CD14-positive monocyte (primary cell): ENCODE results near the gene MLLT3. TPM values are rescaled to one million over a fixed set of nuclear protein-coding genes. Genes with fewer than 3 reads are reported as not detected.

Experiments
- DNase-seq, 3 donors: peaks; one replicate each; pipeline ENCODE4 v3.0.0-alpha.2; 2011 to 2022
- H2AFZ ChIP-seq: 2 replicates; pipeline ENCODE4 v1.6.0; 2012; ENCODE audit warnings: mild to moderate bottlenecking, low read depth, low read length, inconsistent platforms; ENCODE audit not compliant: insufficient read depth, poor library complexity, severe bottlenecking
- H3K27ac ChIP-seq, 2 donors: 1 replicate in 1 of 2; 2 replicates in 1 of 2; pipeline ENCODE4 v1.5.1; 2012 to 2013; ENCODE audit warnings: low read length in 2 of 2, control low read depth in 1 of 2, inconsistent platforms in 1 of 2, low read depth in 1 of 2, mild to moderate bottlenecking in 1 of 2
- H3K27me3 ChIP-seq, 2 donors: one replicate each; pipeline versions ENCODE4 v1.6.0 to v1.6.1; 2011 to 2013; ENCODE audit warnings: low read length in 2 of 2; ENCODE audit not compliant: control insufficient read depth in 2 of 2, insufficient read depth in 2 of 2
- H3K36me3 ChIP-seq, 2 donors: replicated peaks in 1 of 2; 1 replicate in 1 of 2; 2 replicates in 1 of 2; pipeline versions ENCODE4 v1.5.1 to v1.6.1; 2012 to 2013; ENCODE audit warnings: low read length in 2 of 2, control low read depth in 1 of 2, inconsistent platforms in 1 of 2, mild to moderate bottlenecking in 1 of 2; ENCODE audit not compliant: insufficient read depth in 2 of 2, control insufficient read depth in 1 of 2
- H3K4me1 ChIP-seq, 2 donors: 1 replicate in 1 of 2; 2 replicates in 1 of 2; pipeline versions ENCODE4 v1.5.1 to v1.6.1; 2012 to 2013; ENCODE audit warnings: low read length in 2 of 2, control low read depth in 1 of 2, inconsistent platforms in 1 of 2, mild to moderate bottlenecking in 1 of 2, moderate library complexity in 1 of 2; ENCODE audit not compliant: insufficient read depth in 2 of 2, control insufficient read depth in 1 of 2
- H3K4me2 ChIP-seq: replicated peaks from 2 replicates; pipeline ENCODE3; 2012; ENCODE audit warnings: low read length, moderate library complexity, mild to moderate bottlenecking; ENCODE audit not compliant: poor library complexity, severe bottlenecking; ENCODE audit errors: extremely low read depth
- H3K4me3 ChIP-seq, 3 experiments: fragments of 200-600 bp in 1 of 3; sonication (generic) in 1 of 3; replicated peaks in 1 of 3; 1 replicate in 2 of 3; 2 replicates in 1 of 3; pipeline ENCODE4 v1.5.1; 2011 to 2013; ENCODE audit warnings: low read length in 3 of 3, mild to moderate bottlenecking in 3 of 3, control low read depth in 2 of 3, low read depth in 2 of 3, inconsistent platforms in 1 of 3, moderate library complexity in 1 of 3
- H3K79me2 ChIP-seq: 2 replicates; pipeline ENCODE4 v1.6.0; 2012; ENCODE audit warnings: mild to moderate bottlenecking, control low read depth, inconsistent platforms, low read length, moderate library complexity; ENCODE audit not compliant: insufficient read depth
- H3K9ac ChIP-seq: 2 replicates; pipeline ENCODE4 v1.6.0; 2017; ENCODE audit warnings: low read length, mild to moderate bottlenecking; ENCODE audit not compliant: insufficient read depth, poor library complexity, severe bottlenecking
- H3K9me3 ChIP-seq, 2 donors: replicated peaks in 1 of 2; 1 replicate in 1 of 2; 2 replicates in 1 of 2; pipeline versions ENCODE4 v1.5.1 to v1.6.1; 2012 to 2013; ENCODE audit warnings: low read length in 2 of 2, control low read depth in 1 of 2; ENCODE audit not compliant: control insufficient read depth in 1 of 2, insufficient read depth in 1 of 2
- H4K20me1 ChIP-seq: 2 replicates; pipeline ENCODE4 v1.6.0; 2012; ENCODE audit warnings: mild to moderate bottlenecking, low read length, control low read depth, moderate library complexity; ENCODE audit not compliant: insufficient read depth
- H3K27ac Mint-ChIP-seq, 7 donors: one replicate each; pipeline ENCODE4 v1.8.0; 2020; ENCODE audit warnings: mild to moderate bottlenecking in 7 of 7, mixed read lengths in 7 of 7, moderate library complexity in 6 of 7, inconsistent platforms in 2 of 7
- H3K27me3 Mint-ChIP-seq, 3 donors: one replicate each; pipeline ENCODE4 v1.8.0; 2021 to 2022; ENCODE audit warnings: low read depth in 3 of 3, mild to moderate bottlenecking in 3 of 3, mixed read lengths in 3 of 3, moderate library complexity in 3 of 3, inconsistent platforms in 1 of 3
- H3K36me3 Mint-ChIP-seq, 2 donors: one replicate each; pipeline ENCODE4 v1.8.0; 2020; ENCODE audit warnings: mixed read lengths in 2 of 2, inconsistent platforms in 1 of 2, mild to moderate bottlenecking in 1 of 2
- H3K4me1 Mint-ChIP-seq: one replicate; pipeline ENCODE4 v1.8.0; 2020; ENCODE audit warnings: mild to moderate bottlenecking, mixed read lengths
- H3K4me3 Mint-ChIP-seq, 2 donors: one replicate each; pipeline ENCODE4 v1.8.0; 2020; ENCODE audit warnings: mild to moderate bottlenecking in 2 of 2, mixed read lengths in 2 of 2, moderate library complexity in 1 of 2
- H3K9me3 Mint-ChIP-seq, 7 donors: one replicate each; pipeline ENCODE4 v1.8.0; 2020 to 2022; ENCODE audit warnings: mixed read lengths in 7 of 7, mild to moderate bottlenecking in 6 of 7, moderate library complexity in 6 of 7, inconsistent platforms in 2 of 7
- CTCF ChIP-seq: fragments of 200-600 bp; IDR thresholded peaks from one replicate; pipeline ENCODE4 v1.8.0; 2022; ENCODE audit warnings: antibody characterized with exemption, mild to moderate bottlenecking
- WGBS: methylation state at CpG from one replicate; pipeline ENCODE4 v1.1.5; 2013; ENCODE audit warnings: missing lambda C conversion rate; ENCODE audit not compliant: insufficient coverage; 5-methylcytosine and 5-hydroxymethylcytosine counted together
- intact Hi-C, 2 donors: fragments of 100-400 bp; cut with micrococcal nuclease; formaldehyde crosslinking; loops; one replicate each; pipeline versions ENCODE4 v1.15.0 to v1.15.1; 2023
- polyA plus RNA-seq, 3 donors: library from polyadenylated mRNA; depleted of rRNA in 1 of 3; unstranded in 2 of 3; stranded (reverse) in 1 of 3; fragments of 300-500 nt in 2 of 3; fragments of >200 nt in 1 of 3; fragmentation: Illumina TruSeq in 2 of 3; gene quantifications; 1 replicate in 2 of 3; 2 replicates in 1 of 3; pipeline ENCODE4 v1.2.3, GENCODE V29; 2012 to 2021

The MLLT3 gene
- polyA plus RNA-seq, 3 donors = 0.81 to 2.3 (median 1.5) TPM

GRCh38 chr9:20426019-20426418 lies 196.3 kb downstream of the MLLT3 start:
- Histone ChIP-seq H4K20me1 (no peaks in the 10 kb centered on the region), H3K9me3 (no peaks in the 10 kb centered on the region), H3K4me3 (no peak overlapping the region), H3K27ac (no peak overlapping the region), H3K4me2 (no peak overlapping the region), H3K27me3 (no peaks in the 10 kb centered on the region), H2AFZ (no peak overlapping the region), H3K4me1 (no peaks in the 10 kb centered on the region), H3K9ac (no peak overlapping the region), H3K36me3 (no peaks in the 10 kb centered on the region), H3K79me2 (no peaks in the 10 kb centered on the region)
- peaks cover 0 to 2% (median 0%) of the 10 kb centered on the region in 3 donors for H3K27me3 Mint-ChIP-seq
- H3K9me3 Mint-ChIP-seq = no peaks in the 10 kb centered on the region
- no peak overlapping the region for H3K27ac Mint-ChIP-seq
- H3K4me3 Mint-ChIP-seq = no peak overlapping the region
- intact Hi-C loops = no loop called here
- no peak for TF ChIP-seq CTCF
- H3K4me1 Mint-ChIP-seq = peaks cover 12% of the 10 kb centered on the region
- H3K36me3 Mint-ChIP-seq = no peaks in the 10 kb centered on the region
- DNase-seq = no peak
- WGBS = no CpG with 5 or more reads among the region's 2 CpGs

GRCh38 chr9:20419533-20419932 lies 202.8 kb downstream of the MLLT3 start:
- H3K4me2 ChIP-seq = no peak overlapping the region
- no peak for TF ChIP-seq CTCF
- no peak for DNase-seq
- no peaks in the 10 kb centered on the region for H3K9me3 ChIP-seq
- Mint-ChIP-seq H3K4me1 (no peaks in the 10 kb centered on the region), H3K4me3 (no peak overlapping the region), H3K36me3 (no peaks in the 10 kb centered on the region), H3K27me3 (peaks cover 0 to 2% (median 1%) of the 10 kb centered on the region in 3 donors), H3K9me3 (no peaks in the 10 kb centered on the region), H3K27ac (no peak overlapping the region)
- no peaks in the 10 kb centered on the region for H3K36me3 ChIP-seq
- H3K79me2 ChIP-seq = no peaks in the 10 kb centered on the region
- H3K4me1 ChIP-seq = no peaks in the 10 kb centered on the region
- no peak overlapping the region for H3K9ac ChIP-seq
- H2AFZ ChIP-seq = no peak overlapping the region
- no CpG with 5 or more reads among the region's 3 CpGs for WGBS
- no peaks in the 10 kb centered on the region for H4K20me1 ChIP-seq
- no peak overlapping the region for H3K4me3 ChIP-seq
- intact Hi-C loops = no loop called here
- no peak overlapping the region for H3K27ac ChIP-seq
- no peaks in the 10 kb centered on the region for H3K27me3 ChIP-seq
